ENCODE results near the gene TCF3.
"Not testable (repeated sequence)": the region's sequence is repeated elsewhere in the genome, so short reads cannot be mapped to it uniquely, and the experiment has no call there.

The TCF3 gene

GRCh38 chr19:1652471-1653299 is at the start of gene TCF3:
Gene TCF3 (minus strand): TSS chr19:1652615. CDS start chr19:1650248, 2,367 bp downstream.
- DNase-seq (ENCODE audit: low read depth), result peak; percentile 98

DNA sequence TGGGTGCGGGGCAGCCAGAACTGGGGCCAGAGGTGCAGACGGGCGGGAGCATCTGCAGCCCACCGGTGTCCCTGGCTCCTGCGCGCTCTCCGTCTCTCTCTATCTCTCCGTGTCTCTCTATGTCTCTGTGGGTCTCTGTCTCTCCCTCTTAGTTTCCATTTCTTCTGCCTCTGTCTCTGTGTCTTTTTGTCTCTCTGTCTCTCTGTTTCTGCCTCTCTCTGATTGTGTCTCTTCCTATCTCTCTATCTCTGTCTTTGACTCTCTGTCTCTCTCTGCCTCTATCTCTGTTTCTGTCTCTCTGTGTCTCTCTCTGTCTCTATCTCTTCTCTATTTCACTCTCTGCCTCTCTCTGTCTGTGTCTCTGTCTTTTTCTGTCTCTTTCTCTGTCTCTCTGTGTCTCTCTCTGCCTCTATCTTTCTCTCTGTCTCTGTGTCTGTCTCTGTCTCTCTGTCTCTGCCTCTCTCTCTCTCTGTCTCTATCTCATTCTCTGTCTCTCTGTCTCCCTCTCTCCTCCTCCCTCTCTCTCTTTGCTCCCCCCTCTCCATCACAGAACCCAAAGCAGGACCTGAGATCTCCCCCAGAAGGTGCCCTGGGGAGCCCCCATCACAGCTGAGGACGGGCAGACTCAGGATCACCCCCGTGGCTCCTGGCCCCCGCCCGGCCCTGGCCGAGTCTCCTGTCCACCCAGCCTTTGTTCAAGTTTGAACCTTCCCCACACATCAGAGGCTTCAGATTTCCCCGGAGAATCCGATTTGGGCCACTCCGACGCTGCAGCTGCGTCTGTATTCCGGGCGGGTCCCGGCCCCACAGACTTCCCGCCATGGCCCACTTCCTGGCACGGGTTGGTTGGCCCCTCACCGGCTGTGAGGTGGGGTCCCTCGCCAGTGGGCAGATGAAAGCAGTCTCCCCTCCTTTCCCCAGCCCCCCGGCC is 48.6 kb upstream of the TCF3 start:
- DNase-seq (ENCODE audit: low read depth), result no peak

GRCh38 chr19:1699998-1700732 is 47.8 kb upstream of the TCF3 start:
- no peak for DNase-seq (ENCODE audit: low read depth)

GRCh38 chr19:1699386-1699785 is 47.0 kb upstream of the TCF3 start:
- DNase-seq (ENCODE audit: low read depth), result no peak

GRCh38 chr19:1698636-1699035 is 46.2 kb upstream of the TCF3 start:
- no peak for DNase-seq (ENCODE audit: low read depth)

GRCh38 chr19:1695481-1695880 is 43.1 kb upstream of the TCF3 start:
- not testable (repeated sequence) for DNase-seq (ENCODE audit: low read depth)

- no peak for DNase-seq (ENCODE audit: low read depth)
These were observed 39.3 kb upstream of the TCF3 start for GRCh38 chr19:1691589-1692290.

DNA sequence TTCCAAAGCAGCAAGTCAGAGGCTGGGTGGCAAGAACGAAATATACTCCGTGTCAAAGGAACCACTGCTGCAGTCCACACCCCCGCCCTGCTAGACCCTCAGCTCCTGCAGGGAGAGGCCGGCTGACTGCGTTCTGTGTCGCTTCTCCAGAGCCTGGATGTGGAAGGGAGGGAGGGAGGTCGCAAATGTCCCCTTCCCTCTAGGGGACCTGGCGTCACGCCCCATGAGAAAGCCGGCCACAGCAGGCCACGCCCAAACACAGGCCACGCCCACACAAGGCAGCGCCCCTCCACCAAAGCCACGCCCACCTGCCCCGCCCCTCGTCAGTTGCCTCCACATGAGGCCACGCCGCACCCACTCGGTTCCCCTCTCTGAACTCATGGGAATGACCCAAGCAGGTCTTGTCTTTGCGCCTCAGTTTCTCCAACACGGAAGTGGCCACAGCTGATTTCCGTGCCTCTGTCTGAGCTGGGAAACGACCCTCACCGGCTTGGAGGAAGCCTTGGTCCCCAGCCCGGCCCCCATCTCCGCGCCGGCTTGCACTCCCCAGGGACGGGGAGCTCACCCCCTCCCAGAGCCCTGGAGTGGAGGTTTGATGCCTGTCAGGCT is 38.4 kb upstream of the TCF3 start:
- DNase-seq (ENCODE audit: low read depth), result no peak

DNA sequence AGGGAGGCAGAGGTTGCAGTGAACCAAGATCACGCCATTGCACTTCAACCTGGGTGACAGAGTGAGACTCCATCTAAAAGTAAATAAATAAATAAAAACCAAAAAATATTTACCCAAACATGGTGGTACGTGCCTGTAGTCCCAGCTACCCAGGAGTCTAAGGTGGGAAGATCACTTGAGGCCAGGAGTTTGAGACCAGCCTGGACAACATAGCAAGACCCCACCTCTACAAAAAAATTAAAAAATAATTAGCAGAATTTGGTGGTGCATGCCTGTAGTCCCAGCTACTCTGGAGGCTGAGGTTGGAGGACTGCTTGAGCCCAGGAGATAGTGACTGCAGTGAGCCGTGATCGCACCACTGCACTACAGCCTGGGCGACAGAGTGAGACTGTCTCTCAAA is 33.4 kb upstream of the TCF3 start:
- DNase-seq (ENCODE audit: low read depth), result not testable (repeated sequence)

DNA sequence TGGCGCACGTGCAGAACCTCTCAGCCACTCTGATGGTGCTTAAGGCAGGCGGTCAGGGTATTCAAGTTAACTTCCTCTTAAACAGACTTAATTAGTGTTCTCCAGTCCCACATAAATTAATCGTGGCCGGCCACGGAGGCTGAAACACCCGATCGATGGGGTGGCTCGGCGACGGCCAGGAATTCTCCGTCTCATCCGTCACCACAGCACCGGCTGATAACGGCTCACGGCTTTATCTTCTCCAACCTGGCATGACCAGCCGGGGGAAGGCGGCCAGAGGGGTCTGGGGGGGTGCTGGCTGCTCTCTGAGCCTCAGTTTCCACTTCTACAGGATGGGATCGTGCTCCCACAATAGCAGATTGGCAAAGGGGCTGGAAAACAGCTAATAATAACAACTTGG is 32.6 kb upstream of the TCF3 start:
- DNase-seq (ENCODE audit: low read depth), result no peak

DNA sequence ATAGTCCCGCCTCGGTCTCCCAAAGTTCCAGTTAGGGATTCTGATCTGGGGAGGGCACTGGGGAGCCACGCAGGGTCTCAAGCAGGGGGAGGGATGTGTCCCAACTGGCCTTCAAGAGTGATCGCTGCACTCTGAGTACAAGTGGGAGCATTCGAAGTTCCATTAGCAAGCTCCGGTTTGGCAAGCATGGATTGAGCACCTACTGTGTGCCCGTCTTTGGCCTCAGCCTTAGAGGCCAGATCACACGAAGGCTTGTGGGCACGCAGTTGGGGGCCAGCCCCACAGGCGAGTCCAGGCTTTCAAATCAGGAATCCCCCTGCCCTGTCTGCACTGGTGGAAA is 32.1 kb upstream of the TCF3 start:
- no peak for DNase-seq (ENCODE audit: low read depth)

GRCh38 chr19:1683869-1684572 is 31.6 kb upstream of the TCF3 start:
- no peak for DNase-seq (ENCODE audit: low read depth)

DNA sequence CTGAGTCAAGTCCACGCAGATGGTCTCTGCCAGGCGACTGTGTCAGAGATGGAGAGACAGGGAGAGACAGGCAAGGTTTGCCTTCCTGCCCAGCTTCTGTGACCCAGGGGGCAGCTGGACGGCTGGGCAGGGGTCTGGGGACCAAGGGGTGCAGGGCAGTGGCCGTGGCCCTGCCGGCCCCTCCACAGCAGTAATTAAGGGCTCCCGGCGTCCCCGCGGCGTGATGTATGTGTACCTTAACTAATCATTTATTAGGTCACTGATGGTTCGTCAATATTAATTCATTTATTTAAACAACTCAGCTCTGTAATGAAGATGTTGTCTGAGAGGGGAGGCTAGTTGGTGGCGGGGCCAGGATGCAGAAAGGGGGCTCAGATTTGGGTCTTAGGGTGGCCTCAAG is 28.6 kb upstream of the TCF3 start:
- DNase-seq (ENCODE audit: low read depth), result no peak

DNA sequence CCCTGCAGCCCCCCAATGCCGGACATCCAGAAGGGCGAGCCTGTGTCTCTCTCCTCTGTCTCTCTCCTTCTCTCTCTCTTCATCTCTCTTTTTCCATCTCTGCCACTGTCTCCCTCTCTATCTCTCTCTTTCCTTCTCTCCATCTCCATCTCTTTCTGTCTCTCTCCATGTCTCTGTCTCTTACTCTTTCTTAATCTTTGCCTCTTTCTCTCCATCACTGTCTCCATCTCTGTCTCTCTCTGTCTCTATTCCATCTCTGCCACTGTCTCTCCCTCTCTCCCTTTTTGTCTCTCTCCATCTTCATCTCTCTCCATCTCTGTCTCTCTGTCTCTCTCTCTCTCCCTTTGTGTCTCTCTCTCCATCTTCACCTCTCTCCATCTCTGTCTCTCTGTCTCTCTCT is 25.7 kb upstream of the TCF3 start:
- no peak for DNase-seq (ENCODE audit: low read depth)

- no peak for DNase-seq (ENCODE audit: low read depth)
These were observed 24.2 kb upstream of the TCF3 start for GRCh38 chr19:1676351-1677266.

DNA sequence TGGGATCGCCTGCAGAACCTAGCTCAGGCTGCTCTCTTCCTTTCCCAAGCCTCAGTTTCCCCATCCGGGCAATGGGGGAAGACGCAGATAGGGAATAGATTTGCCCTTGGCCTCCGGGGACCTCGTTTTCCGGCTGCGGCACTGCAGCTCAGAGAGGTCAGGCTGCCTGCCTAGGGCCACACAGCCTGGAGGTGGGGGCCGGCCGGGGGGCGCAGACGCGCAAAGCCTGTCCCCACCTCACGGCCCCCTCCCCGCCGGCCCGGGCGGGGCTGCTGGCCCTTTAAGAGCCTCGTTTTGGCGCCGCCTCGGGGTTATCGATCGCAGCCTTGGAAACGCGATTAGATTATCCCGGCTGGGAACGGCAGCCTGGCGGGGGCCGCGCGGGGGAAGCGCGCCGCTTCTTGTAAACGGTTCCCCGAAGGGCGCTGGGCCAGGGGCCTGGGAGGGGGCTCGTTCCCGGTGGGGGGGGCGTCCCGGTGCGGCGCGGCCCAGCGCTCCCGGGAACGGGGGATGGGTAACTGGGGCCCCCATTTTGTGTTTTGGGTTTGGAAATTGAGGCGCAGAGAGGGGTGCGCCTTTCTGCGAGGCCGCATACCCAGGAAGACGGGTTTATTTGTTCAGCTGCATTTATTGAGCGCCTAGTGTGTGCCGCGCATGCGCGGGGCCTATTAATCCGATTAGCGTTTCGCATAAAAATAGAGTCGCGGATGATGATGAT is 23.4 kb upstream of the TCF3 start:
- DNase-seq (ENCODE audit: low read depth), result no peak

DNA sequence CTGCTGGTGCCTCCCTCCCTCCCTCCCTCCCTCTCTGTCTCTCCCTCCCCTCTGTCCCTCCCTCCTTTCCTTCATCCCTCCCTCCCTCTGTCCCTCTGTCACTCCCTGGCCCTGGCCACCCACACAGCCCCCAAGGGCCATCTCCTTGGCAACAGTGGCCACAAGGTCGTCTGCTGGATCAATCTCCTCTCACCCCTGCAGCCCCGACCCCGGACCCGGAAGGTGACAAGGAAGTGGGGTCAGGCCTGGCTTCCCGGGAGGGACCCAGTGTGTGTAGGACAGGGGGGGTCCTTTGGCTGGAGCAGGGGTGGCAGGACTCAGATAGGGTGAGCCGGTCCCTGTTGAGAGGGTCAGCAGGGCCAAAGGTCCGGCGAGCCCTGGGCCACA is 21.9 kb upstream of the TCF3 start:
- no peak for DNase-seq (ENCODE audit: low read depth)

GRCh38 chr19:1673645-1674292 is 21.4 kb upstream of the TCF3 start:
- DNase-seq (ENCODE audit: low read depth), result no peak
